ENCODE results near the gene EPB42.

GRCh38 chr15:43212951-43213350 lies 7.9 kb downstream of the EPB42 start:
- TF ChIP-seq ZNF114 (CRISPR knock-in tag; IDR thresholded peaks at IDR 0.05): no peak
- TF ChIP-seq CREB1 (CRISPR knock-in tag; IDR thresholded peaks at IDR 0.05; ENCODE audit: low read depth): no peak
- no peak for TF ChIP-seq CTCF (conservative IDR thresholded peaks at IDR 0.05; ENCODE audit: low read depth in 2 of 2)
- no peak for TF ChIP-seq POLR2AphosphoS5 (IDR thresholded peaks at IDR 0.05; ENCODE audit: low read depth)
- no peak for TF ChIP-seq EZH2 (IDR thresholded peaks at IDR 0.05; ENCODE audit: low read depth, unreplicated experiment)
- no peak for TF ChIP-seq JUNB (IDR thresholded peaks at IDR 0.05; ENCODE audit: unreplicated experiment)
- no peak for TF ChIP-seq REST (IDR thresholded peaks at IDR 0.05; ENCODE audit: unreplicated experiment)
- TF ChIP-seq ETS1 (IDR thresholded peaks at IDR 0.05): no peak
- no peak for TF ChIP-seq EZH2phosphoT487 (IDR thresholded peaks at IDR 0.05; ENCODE audit: unreplicated experiment)
- no peak for TF ChIP-seq ZNF331 (CRISPR knock-in tag; IDR thresholded peaks at IDR 0.05; ENCODE audit: low read depth)
- no peak for TF ChIP-seq NANOG (IDR thresholded peaks at IDR 0.05; ENCODE audit: borderline replicate concordance)
